Dermis blood vessel endothelial cell (primary cell): ENCODE results near the gene PXK. TPM values are rescaled to one million over a fixed set of nuclear protein-coding genes. Genes with fewer than 3 reads are reported as not detected.
A peak's percentile ranks its signal among the peaks of the same experiment; 100 is the strongest.
"Not testable (repeated sequence)": the region's sequence is repeated elsewhere in the genome, so short reads cannot be mapped to it uniquely, and the experiment has no call there.

ENCODE experiments used
- DNase-seq: peaks from one replicate; pipeline ENCODE4 v3.0.0; 2010
- total RNA-seq: library from RNA; depleted of rRNA; stranded (reverse); fragments of >200 nt; gene quantifications from 2 replicates; pipeline ENCODE4 v1.2.3, GENCODE V29; 2014

The PXK gene
- total RNA-seq, 1 donor from 2014 or later = 30.6 TPM

DNA sequence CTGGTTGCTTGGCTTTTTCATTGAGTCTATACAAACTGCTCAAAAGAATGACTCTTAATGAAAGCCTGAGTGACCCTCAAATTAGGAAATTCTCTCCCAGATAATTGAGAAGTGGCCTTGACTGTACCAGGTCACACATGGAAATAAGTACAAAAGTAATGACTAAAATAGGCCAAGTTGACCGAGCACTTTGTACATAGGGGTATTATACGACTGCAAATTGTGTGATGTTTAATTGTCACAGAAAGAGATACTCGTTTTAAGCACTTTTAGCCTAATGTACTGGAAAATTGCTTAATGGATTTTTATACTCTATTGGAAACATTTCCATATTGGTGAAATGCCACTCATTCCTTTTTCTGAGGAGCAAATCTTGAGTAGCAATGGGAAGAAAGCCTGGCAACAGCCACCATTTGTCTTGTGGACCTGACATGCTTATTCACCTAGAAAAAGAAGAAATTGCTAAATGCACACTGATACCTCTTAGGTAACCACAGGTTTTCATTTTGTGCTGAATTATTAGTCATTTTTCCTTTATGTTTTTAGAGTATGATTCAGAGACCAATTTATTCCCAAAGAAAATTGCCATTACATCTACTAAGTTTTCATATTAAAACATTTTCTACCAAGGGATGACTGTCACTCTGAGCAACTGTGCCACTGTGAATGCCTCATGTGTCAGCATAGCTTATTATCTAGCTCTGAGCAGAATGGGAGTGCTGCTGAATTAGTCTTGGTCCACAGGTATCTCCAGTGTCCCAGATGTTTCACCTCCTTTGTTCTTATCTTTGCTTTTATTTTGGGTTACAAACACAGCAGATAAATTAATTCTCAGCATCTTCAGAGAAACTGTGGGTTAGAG lies 8.9 kb upstream of the PXK start:
- no peak for DNase-seq

DNA sequence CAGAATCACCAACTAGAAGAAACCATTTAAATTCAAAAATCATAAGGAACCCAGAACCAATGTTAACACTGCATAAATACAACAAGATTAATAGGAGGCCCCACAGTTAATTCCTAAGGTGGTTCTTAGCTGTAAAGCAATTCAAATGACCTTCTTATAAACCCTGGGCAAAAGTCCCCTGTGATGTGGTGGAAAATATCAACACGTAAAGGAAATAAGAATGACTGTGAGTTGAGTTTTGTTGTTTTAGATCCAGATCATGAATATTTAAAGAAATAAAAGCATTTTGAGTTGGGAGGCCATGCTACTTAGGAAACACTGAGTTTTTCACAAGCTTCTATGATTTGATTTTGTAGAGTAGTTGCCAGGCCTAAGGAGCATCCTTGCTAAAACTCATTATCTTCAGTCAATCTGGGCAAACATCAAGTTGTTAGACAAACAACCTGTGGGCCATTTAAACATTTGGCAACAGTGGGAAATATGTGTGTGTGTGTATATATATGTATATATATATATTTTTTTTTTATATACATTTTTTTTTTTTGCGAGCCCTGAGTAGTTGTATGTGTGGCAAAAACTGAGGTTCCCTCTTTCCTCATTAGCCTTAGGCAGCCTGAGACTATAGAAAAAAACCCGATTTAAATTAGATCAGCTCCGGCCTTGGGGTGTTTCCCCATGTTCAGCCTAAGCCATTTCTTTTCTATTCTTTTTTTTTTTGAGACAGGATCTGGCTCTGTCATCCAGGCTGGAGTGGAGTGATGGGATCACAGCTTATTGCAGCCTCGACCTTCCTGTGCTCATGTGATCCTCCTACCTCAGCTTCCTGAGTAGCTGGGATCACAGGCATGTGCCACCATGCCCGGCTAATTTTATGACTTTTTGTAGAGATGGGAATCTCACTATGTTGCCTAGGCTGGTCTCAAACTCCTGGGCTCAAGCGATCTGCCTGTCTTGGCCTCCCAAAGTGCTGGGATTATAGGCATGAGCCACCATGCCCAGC lies 8.0 kb upstream of the PXK start:
- peak; percentile 55 for DNase-seq

- DNase-seq = peak; percentile 12
Measured at GRCh38 chr3:58325525-58325992, 7.1 kb upstream of the PXK start.

DNA sequence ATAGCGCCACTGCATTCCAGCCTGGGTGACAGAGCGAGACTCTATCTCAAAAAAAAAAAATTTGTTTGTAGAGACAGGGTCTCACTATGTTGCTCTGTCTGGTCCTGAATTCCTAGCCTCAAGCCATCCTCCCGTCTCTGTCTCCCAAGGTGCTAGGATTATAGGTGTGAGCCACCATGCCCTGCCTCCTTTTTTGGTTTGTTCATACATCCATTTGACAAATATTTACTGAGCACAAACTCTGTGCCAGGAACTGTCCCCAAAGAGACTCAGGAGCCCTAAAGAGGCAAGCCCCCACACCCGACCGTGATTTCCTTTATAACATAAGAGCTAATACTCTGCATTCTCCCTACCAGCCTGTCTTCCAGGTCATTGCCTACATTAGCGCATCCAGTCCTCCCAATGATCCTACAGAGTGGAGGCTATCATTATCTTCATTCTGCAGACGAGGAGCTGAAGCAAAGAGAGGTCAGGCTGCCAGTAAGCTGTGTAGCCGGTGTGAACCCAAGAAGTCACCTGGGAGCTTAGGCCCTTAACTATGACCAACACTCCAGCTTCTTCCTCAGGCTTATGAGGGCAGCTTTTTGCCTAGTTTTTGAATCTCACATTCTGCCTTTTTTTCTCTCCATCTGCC lies 6.3 kb upstream of the PXK start:
- DNase-seq = no peak

DNA sequence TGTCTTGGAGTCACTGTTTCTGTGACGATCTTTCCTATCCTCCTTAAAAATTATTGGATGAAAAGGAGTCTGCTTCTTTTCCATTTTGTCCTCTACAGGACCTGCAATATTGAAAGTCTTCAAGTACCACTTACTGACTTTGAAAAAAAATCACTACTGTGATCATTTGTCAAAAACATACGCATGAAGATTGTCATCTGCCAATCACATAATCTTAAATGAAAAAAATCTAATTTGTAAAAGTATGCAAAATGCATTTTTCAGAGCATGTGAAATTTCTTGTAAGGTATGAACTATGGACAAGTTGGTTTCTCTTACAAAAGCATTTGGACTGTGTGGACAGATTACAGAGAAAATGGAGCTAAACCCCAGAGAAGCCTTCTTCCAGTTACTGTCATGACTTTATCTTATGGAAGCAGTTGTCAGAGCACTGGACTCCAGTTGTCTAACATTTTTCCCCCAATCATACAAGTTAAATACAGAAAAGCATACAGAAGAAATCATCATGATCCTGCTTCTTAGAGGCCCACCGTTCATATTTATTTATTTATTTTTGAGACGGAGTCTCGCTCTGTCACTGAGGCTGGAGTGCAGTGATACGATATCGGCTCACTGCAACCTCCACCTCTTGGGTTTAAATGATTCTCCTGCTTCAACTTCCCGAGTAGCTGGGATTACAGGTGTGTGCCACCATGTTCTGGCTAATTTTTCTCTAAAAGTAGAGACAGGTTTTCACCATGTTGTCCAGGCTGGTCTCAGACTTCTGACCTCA lies 3.4 kb upstream of the PXK start:
- no peak for DNase-seq

DNA sequence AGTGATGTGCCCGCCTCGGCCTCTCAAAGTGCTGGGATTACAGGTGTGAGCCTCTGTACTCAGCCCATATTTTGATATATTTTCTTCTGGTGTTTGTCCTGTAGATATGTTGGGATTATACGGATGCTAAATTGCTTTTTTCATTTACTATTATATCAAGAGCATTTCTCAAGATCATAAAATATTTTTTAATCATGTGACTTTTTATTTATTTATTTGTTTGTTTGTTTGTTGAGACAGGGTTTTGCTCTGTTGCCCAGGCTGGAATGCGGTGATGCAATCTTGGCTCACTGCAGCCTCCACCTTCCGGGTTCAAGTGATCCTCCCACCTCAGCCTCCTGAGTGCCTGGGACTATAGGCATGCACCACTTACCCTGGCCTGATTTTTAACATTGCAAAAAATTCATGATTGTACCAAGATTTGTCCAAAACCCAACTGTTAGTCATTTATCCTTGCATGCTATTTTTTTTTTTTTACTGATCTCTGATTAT lies 2.7 kb upstream of the PXK start:
- no peak for DNase-seq

- DNase-seq = no peak
Measured at GRCh38 chr3:58331593-58332152, 1.0 kb upstream of the PXK start.

- DNase-seq = peak; percentile 36
Measured at GRCh38 chr3:58333206-58334012, 717 bp downstream of the PXK start.

DNA sequence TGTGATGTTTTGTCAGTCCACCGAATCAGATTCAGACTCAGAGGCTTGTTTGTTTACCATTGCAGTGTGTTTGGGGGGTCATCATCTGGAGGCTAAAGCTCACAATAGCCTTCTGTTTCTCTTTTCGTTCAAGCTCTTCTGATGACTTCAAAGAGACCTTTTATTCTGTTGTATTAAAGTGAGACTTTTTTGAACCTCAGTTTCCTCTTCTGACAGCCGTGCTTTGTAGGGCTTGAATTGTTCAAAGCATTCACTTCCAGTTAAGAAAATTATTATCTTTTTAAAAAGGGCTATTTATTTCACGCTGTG lies 1.3 kb downstream of the PXK start:
- no peak for DNase-seq

GRCh38 chr3:58334506-58334884 lies 1.8 kb downstream of the PXK start:
- no peak for DNase-seq

- no peak for DNase-seq
Measured at GRCh38 chr3:58335652-58335947, 2.9 kb downstream of the PXK start.

DNA sequence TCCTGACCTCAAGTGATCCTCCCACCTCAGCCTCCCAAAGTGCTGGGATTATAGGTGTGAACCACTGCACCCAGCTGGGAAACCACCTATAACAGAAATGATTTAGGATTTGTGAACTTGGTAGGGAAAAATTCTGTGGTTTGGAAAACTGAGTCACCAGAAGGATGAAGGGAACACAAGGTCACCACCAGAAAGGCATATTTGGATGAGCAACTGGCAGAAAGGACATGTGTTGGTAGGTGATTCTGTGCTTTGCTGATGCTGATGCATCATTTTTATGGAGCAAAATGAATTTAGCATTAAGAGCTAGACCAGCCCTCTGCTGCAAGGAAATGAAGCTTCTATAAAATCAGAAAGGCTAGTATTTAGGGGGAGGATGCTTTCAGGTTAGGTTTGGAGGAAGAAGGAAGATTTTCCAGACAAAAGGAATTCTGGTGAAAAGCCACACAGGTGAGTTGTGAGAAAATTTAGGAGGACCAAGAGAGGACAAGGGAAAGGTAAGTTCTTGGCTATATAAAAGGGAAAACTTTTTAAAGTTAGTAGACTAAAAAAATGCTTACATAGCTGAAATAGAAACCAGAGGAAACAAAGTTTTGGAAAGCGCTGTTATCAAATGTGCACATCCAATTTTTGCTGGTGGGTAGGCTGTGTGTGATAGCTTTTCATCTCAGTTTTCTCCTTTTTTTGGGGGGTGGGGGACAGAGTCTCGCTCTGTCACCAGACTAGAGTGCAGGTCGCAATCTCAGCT lies 3.6 kb downstream of the PXK start:
- DNase-seq = no peak

DNA sequence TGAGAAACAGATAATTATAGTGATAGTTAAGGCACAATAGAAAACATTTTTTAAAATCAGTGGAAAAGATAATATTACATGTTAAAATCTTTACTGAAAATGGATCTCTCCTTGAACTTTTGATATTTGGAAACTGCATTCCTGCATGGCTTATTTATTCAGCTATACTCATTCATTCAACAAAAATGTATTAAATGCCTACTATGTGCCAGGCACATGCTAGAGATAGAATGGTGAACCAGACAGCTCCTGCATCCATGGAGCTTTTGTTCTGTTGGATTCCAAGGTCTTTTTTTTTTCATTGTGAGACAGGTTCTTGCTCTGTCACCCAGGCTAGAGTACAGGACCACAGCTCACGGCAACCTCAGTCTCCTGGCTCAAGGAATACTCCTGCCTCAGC lies 4.5 kb downstream of the PXK start:
- no peak for DNase-seq

DNA sequence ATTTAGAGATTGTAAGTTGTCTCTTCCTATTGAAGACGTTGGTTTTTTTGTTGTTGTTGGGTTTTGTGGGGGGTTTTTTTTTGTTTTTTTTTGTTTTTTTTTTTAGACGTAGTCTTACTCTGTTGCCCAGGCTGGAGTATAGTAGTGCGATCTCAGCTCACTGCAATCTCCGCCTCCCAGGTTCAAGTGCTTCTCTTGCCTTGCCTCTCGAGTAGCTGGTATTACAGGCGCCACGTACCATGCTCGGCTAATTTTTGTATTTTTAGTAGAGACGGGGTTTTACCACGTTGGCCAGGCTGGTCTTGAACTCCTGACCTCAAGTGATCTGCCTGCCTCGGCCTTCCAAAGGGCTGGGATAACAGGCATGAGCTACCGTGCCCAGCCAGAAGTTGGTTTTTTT lies 6.5 kb downstream of the PXK start:
- DNase-seq = not testable (repeated sequence)

GRCh38 chr3:58340594-58341244 lies 8.0 kb downstream of the PXK start:
- no peak for DNase-seq

GRCh38 chr3:58341376-58341775 lies 8.7 kb downstream of the PXK start:
- DNase-seq = no peak

- no peak for DNase-seq
Measured at GRCh38 chr3:58342676-58343075, 10.0 kb downstream of the PXK start.

GRCh38 chr3:58345457-58345856 lies 12.8 kb downstream of the PXK start:
- no peak for DNase-seq

GRCh38 chr3:58346368-58346767 lies 13.7 kb downstream of the PXK start:
- no peak for DNase-seq

DNA sequence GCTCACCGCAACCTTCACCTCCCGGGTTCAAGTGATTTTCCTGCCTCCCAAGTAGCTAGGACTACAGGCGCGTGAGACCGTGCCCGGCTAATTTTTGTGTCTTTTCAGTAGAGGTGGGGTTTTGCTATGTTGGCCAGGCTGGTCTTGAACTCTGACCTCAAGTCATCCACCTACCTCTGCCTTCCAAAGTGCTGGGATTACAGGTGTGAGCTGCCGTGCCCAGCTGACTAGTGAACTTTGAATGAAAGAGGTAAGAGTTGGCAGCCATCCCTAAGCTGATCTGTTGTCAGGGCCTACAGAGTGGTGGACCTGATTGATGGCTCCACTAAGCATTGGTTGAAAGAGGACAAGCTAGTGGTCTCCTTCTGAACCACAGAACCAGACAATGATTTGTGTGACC lies 15.3 kb downstream of the PXK start:
- DNase-seq = no peak
